SK-N-MC (cell line): ENCODE data around the gene NACC2.

Source experiments
- EZH2 ChIP-seq: fragments of 200-600 bp; sonication (generic); IDR thresholded peaks from one replicate; pipeline ENCODE4 v1.6.1; 2017; ENCODE audit warnings: antibody characterized with exemption
- POLR2AphosphoS5 ChIP-seq: IDR thresholded peaks from 2 replicates; pipeline ENCODE4 v1.6.1; 2012; ENCODE audit warnings: mild to moderate bottlenecking, low read depth, low read length, borderline replicate concordance

- TF ChIP-seq EZH2 (no peak), POLR2AphosphoS5 (no peak)
Measured at GRCh38 chr9:136081826-136082495, 13.1 kb downstream of the NACC2 start.
